Measurements from ENCODE around the gene PALLD.

Gene PALLD

DNA sequence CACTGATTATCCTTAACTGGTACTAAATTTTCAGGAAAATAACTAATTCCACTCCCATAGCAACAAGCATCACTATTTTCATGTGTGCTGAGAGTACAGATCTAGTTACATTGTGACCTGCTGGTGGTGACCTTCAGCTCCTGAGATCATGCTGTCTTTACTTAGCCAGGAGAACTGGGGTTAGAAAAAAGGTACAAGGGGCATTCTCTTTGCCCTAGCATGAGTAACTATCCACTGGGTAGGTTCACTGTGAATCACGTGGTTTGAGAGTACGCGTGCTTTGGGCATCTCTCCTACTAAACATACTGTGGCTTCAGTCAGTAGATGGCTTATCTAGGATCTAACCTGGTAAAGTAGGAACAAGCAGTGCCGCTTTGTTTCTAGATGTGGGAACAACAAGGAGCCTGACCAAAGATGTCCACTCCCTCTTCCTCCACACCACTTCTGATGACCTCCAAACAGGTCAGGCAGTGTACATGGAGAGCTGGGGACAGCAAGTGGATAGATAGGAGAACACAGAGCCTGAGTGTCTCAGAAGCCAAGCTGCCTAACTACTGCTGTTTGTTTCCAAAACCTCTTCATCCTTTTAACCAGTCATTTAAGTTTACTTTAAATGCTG, 423.0 kb downstream of the PALLD start:
- Histone ChIP-seq H3K4me1 (ENCODE audit: control insufficient read depth, insufficient read depth, low read length) (no peaks in the 10 kb centered on the region), H3K36me3 (ENCODE audit: control insufficient read depth, insufficient read depth, low read length, severe bottlenecking) (peaks cover 73% of the 10 kb centered on the region), H3K9ac (ENCODE audit: low read length) (no peak overlapping the region), H3K27me3 (replicated peaks; ENCODE audit: control insufficient read depth, insufficient read depth, low read length) (no peaks in the 10 kb centered on the region), H3K4me3 (ENCODE audit: low read length) (no peak overlapping the region), H3K9me3 (ENCODE audit: control insufficient read depth, low read length) (no peaks in the 10 kb centered on the region)
- no peak for DNase-seq (ENCODE audit: low read depth)

DNA sequence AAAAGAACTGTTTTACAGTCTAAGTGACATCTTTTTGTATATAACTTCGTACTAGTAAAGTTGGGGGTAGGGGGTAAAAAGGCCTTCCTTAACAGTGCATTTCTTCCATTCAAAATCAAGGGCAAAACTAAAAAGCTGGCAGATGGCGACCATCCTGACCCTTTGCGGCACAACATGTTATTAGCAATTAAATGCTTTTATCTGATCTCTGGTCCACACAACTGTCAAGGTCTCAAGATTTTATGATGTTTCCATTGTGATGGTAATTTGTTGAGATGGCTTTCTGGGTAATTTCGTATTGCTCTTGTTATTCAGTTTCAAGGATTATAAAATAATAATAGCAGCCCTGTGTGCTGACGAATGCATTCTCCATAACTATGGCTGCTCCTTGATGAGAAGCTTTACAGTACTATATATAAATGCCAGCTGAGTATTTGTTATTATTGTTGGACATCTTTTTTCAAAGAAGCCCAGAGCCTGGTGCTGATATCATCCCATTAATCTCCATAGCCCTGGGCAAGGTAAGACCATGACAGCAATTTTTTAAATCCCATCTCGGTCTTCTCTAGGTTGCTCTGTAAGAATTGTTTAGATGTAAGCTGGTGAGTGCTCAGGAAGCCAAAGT, 423.7 kb downstream of the PALLD start:
- peaks cover 75% of the 10 kb centered on the region for H3K36me3 ChIP-seq (ENCODE audit: control insufficient read depth, insufficient read depth, low read length, severe bottlenecking)

DNA sequence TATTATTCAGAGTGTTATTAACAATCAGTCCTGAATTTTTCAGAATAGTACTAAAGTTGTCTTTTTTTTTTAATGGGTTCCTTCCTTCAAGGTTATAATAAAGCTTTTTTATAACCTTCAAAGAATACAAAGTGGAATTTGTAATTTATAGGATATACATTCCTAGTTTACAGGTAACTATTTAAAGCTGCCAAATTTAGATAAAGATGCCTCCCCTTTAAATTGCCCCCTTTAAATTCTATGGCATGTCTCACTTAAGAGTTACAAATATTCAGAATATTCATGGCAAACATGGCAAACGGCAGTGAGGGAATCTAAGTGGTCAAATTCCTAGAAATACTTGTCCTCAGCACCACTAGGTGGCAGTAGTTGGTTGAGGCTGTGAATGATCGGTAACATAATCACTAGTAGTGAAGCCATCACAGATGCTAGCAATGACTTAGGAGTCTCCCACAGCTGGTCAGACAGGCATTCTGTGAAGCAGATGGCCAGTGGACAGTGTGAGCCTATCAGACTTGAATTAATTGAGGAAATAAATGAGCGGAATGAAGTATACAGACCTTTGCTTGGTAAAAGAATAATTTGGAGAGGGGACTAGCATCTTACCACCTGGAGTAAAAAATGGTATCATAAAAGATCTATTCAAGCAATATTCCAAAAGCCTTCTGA, 426.8 kb downstream of the PALLD start:
- H3K4me1 ChIP-seq (ENCODE audit: control insufficient read depth, insufficient read depth, low read length), result no peaks in the 10 kb centered on the region
- H3K9ac ChIP-seq (ENCODE audit: low read length), result no peak overlapping the region
- no peaks in the 10 kb centered on the region for H3K9me3 ChIP-seq (ENCODE audit: control insufficient read depth, low read length)
- peaks cover 85% of the 10 kb centered on the region for H3K36me3 ChIP-seq (ENCODE audit: control insufficient read depth, insufficient read depth, low read length, severe bottlenecking)
- H3K4me3 ChIP-seq (ENCODE audit: low read length), result no peak overlapping the region
- no peaks in the 10 kb centered on the region for H3K27me3 ChIP-seq (replicated peaks; ENCODE audit: control insufficient read depth, insufficient read depth, low read length)
- DNase-seq (ENCODE audit: low read depth), result peak; percentile 87

More for the DNA sequence above, 423.7 kb downstream of the PALLD start:
- Histone ChIP-seq H3K9ac (ENCODE audit: low read length) (no peak overlapping the region), H3K27me3 (replicated peaks; ENCODE audit: control insufficient read depth, insufficient read depth, low read length) (no peaks in the 10 kb centered on the region), H3K9me3 (ENCODE audit: control insufficient read depth, low read length) (no peaks in the 10 kb centered on the region), H3K4me3 (ENCODE audit: low read length) (no peak overlapping the region), H3K4me1 (ENCODE audit: control insufficient read depth, insufficient read depth, low read length) (no peaks in the 10 kb centered on the region)
- no peak for DNase-seq (ENCODE audit: low read depth)

DNA sequence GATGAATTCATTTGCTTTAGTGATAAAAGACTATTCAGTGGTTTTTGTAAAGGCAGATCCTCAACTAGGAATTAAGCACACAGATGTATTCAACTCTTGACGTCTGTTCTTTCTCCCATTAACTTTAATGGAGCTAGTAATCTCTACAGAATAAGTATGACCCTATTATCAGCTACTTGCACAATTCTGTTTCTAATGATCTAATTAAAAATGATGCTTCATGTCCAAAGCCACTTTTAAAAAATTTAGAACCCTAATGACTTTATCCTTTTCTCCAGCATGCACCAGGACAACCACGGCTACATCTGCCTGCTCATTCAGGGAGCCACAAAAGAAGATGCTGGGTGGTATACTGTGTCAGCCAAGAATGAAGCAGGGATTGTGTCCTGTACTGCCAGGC, 427.8 kb downstream of the PALLD start:
- Histone ChIP-seq H3K9ac (ENCODE audit: low read length) (no peak overlapping the region), H3K9me3 (ENCODE audit: control insufficient read depth, low read length) (no peaks in the 10 kb centered on the region), H3K4me1 (ENCODE audit: control insufficient read depth, insufficient read depth, low read length) (no peaks in the 10 kb centered on the region), H3K27me3 (replicated peaks; ENCODE audit: control insufficient read depth, insufficient read depth, low read length) (no peaks in the 10 kb centered on the region), H3K4me3 (ENCODE audit: low read length) (no peak overlapping the region), H3K36me3 (ENCODE audit: control insufficient read depth, insufficient read depth, low read length, severe bottlenecking) (peaks cover 89% of the 10 kb centered on the region)
- DNase-seq (ENCODE audit: low read depth), result no peak

DNA sequence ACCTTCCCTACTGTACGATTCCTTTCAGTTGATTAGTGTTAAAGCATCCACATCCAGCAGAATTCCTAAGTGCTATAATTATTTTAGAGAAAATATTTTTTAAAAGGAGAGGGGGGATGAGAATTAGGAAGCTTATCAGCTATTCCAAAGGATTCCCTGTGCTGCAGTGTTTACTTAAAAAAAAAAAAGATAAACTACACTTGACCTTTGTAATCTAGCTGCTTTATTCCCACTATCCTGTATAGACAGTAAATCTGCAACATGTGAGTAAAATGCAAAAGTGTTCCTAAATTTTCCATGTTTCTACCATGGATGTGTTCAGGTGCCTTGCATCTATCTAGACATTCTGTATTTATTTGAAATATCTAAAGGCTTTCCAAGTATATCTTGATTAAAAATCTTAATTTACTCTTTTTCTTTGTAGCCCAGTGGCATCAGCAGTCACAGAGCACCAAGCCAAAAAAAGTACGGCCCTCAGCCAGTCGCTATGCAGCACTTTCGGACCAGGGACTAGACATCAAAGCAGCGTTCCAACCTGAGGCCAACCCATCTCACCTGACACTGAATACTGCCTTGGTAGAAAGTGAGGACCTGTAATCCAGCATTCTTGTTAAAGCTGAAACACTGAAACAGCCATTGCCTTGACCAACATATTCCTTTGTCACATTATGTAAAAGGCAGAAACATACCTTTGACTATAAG, 429.1 kb downstream of the PALLD start:
- H3K9ac ChIP-seq (ENCODE audit: low read length), result no peak overlapping the region
- H3K9me3 ChIP-seq (ENCODE audit: control insufficient read depth, low read length), result no peaks in the 10 kb centered on the region
- no peaks in the 10 kb centered on the region for H3K4me1 ChIP-seq (ENCODE audit: control insufficient read depth, insufficient read depth, low read length)
- H3K27me3 ChIP-seq (replicated peaks; ENCODE audit: control insufficient read depth, insufficient read depth, low read length), result no peaks in the 10 kb centered on the region
- no peak overlapping the region for H3K4me3 ChIP-seq (ENCODE audit: low read length)
- peaks cover 89% of the 10 kb centered on the region for H3K36me3 ChIP-seq (ENCODE audit: control insufficient read depth, insufficient read depth, low read length, severe bottlenecking)
- no peak for DNase-seq (ENCODE audit: low read depth)

DNA sequence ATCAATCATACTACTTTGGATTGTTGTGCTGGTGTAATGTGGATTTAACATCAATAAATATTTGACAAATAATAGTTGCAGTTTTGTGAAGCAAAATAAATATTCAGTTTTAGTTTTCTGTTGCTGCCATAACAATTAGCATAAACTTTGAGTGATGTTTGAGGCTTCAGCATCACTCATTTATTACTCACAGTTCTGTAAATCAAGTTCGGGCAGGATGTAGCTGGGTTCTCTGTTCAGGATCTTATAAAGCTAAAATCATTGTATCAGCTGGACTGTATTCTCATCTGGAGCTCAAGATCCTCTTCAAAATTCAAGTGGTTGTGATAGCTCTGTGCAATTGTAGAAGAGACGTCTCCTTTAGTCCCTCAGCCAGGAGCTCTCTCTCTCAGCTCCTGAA, 431.5 kb downstream of the PALLD start:
- Histone ChIP-seq H3K9ac (ENCODE audit: low read length) (no peak overlapping the region), H3K4me1 (ENCODE audit: control insufficient read depth, insufficient read depth, low read length) (no peaks in the 10 kb centered on the region), H3K27me3 (replicated peaks; ENCODE audit: control insufficient read depth, insufficient read depth, low read length) (no peaks in the 10 kb centered on the region), H3K36me3 (ENCODE audit: control insufficient read depth, insufficient read depth, low read length, severe bottlenecking) (peaks cover 72% of the 10 kb centered on the region), H3K4me3 (ENCODE audit: low read length) (no peak overlapping the region), H3K9me3 (ENCODE audit: control insufficient read depth, low read length) (peaks cover 13% of the 10 kb centered on the region)
- DNase-seq (ENCODE audit: low read depth), result no peak

DNA sequence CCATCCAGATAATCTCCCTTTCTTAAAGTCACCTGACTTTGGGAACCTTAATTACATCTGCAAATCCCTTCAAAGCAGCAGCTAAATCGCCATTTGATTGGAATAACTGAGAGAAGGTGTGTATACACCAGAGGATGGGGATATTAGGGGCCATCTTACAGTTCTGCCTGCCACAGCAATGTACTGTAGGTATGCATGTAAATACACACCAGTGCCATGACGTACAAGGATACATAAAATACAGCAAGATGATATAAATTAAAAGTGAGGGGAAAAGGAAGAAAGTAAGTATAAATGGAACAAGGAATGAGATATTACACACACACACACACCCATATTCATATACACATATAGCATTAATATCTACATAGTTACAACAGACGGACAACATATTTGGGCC, 432.0 kb downstream of the PALLD start:
- Histone ChIP-seq H3K9me3 (ENCODE audit: control insufficient read depth, low read length) (peaks cover 13% of the 10 kb centered on the region), H3K27me3 (replicated peaks; ENCODE audit: control insufficient read depth, insufficient read depth, low read length) (no peaks in the 10 kb centered on the region), H3K4me1 (ENCODE audit: control insufficient read depth, insufficient read depth, low read length) (no peaks in the 10 kb centered on the region), H3K36me3 (ENCODE audit: control insufficient read depth, insufficient read depth, low read length, severe bottlenecking) (peaks cover 72% of the 10 kb centered on the region), H3K9ac (ENCODE audit: low read length) (no peak overlapping the region), H3K4me3 (ENCODE audit: low read length) (no peak overlapping the region)
- no peak for DNase-seq (ENCODE audit: low read depth)

DNA sequence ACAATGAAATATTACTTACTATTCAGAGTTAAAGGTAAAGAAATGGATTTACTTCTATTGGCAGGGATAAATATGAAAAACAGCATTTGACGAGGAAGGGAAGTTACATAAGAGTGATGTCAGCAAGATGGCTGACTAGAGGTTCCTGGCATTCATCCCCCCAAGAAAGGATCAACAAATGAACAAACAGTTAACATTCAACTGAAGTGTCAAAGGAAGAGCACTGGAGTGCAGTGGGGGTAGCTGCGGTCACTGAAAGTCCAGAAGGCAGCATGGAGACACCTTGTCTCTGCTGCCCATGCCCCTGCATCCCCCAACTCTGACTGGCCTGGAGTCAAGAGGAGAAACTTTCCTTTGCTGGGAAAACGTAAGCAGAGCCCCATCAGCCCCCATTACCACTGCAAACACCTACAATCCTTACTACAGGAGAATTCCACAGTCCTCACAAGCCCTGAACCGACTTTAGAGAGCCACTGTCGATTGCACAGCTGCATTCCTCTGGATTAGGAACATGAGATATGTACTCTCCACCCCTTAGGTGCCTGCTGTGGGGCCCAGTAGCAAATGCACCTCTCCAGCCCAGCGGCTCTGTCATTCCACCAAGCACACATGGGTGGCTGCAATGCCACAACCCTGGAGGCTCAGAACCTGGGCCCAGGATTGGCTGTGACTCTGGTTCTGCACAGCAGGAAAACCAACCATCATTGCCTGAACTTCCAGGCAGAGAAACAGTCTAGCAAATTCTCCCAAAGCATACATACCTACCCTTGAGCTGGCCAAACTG, 433.8 kb downstream of the PALLD start:
- Histone ChIP-seq H3K9ac (ENCODE audit: low read length) (no peak overlapping the region), H3K27me3 (replicated peaks; ENCODE audit: control insufficient read depth, insufficient read depth, low read length) (no peaks in the 10 kb centered on the region), H3K4me3 (ENCODE audit: low read length) (no peak overlapping the region), H3K9me3 (ENCODE audit: control insufficient read depth, low read length) (peaks cover 13% of the 10 kb centered on the region), H3K36me3 (ENCODE audit: control insufficient read depth, insufficient read depth, low read length, severe bottlenecking) (peaks cover 54% of the 10 kb centered on the region), H3K4me1 (ENCODE audit: control insufficient read depth, insufficient read depth, low read length) (no peaks in the 10 kb centered on the region)
- no peak for DNase-seq (ENCODE audit: low read depth)

DNA sequence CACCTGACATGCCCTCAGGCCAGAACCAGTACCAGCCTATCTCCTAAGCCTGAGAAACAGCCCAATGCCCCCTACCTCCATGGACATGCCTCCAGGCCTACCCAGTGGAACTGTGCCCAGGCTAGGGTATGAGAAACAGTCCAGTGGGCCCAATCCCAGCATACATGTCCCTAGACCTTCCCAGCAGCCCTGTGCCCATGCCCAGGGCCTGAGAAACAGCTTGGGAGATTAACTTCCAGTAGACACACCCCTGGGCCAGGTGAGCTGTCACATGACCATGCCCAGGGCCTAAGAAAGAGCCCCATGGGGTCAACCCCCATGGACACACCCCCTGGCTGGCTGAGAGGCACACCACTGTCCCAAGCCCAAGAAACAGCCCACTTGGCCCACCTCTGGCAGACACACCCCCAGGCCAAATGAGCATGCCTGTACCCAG, 434.4 kb downstream of the PALLD start:
- no peak for DNase-seq (ENCODE audit: low read depth)
- Histone ChIP-seq H3K36me3 (ENCODE audit: control insufficient read depth, insufficient read depth, low read length, severe bottlenecking) (peaks cover 48% of the 10 kb centered on the region), H3K9me3 (ENCODE audit: control insufficient read depth, low read length) (peaks cover 13% of the 10 kb centered on the region), H3K4me1 (ENCODE audit: control insufficient read depth, insufficient read depth, low read length) (no peaks in the 10 kb centered on the region), H3K9ac (ENCODE audit: low read length) (no peak overlapping the region), H3K27me3 (replicated peaks; ENCODE audit: control insufficient read depth, insufficient read depth, low read length) (no peaks in the 10 kb centered on the region), H3K4me3 (ENCODE audit: low read length) (no peak overlapping the region)

DNA sequence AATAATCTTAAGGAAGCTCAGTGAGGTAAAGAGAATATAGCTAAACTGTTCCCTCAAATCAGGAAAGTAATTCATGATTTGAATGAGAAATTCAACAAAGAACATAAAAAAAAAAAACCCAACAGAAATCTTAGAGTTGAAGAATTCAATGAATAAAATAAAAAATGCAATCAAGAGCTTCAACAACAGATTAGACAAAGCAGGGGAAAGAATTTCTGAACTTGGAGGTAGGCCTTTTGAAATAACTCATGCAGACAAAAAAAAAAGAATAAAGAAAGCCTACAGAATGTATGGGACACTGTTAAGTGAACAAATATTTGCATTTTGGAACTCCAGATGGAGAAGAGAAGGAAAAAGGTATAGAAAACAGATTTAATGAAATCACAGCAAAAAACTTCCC, 435.3 kb downstream of the PALLD start:
- Histone ChIP-seq H3K9ac (ENCODE audit: low read length) (no peak overlapping the region), H3K4me3 (ENCODE audit: low read length) (no peak overlapping the region), H3K36me3 (ENCODE audit: control insufficient read depth, insufficient read depth, low read length, severe bottlenecking) (peaks cover 39% of the 10 kb centered on the region), H3K27me3 (replicated peaks; ENCODE audit: control insufficient read depth, insufficient read depth, low read length) (no peaks in the 10 kb centered on the region), H3K4me1 (ENCODE audit: control insufficient read depth, insufficient read depth, low read length) (no peaks in the 10 kb centered on the region), H3K9me3 (ENCODE audit: control insufficient read depth, low read length) (peaks cover 18% of the 10 kb centered on the region)
- DNase-seq (ENCODE audit: low read depth), result no peak

DNA sequence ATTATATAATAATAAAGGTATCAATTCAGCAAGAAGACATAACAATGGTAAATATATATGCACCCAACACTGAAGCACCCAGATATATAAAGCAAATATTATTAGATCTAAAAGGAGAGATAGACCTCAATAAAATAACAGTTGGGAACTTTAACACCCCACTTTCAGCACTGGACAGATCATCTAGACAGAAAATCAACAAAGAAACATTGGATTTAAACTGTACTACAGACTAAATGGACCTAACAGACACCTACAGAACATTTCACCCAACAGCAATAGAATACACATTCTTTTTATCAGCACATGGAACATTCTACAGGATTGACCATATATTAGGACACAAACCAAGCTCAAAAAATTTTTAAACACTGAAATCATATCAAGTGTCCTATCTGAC, 436.6 kb downstream of the PALLD start:
- no peaks in the 10 kb centered on the region for H3K4me1 ChIP-seq (ENCODE audit: control insufficient read depth, insufficient read depth, low read length)
- no peaks in the 10 kb centered on the region for H3K27me3 ChIP-seq (replicated peaks; ENCODE audit: control insufficient read depth, insufficient read depth, low read length)
- peaks cover 26% of the 10 kb centered on the region for H3K36me3 ChIP-seq (ENCODE audit: control insufficient read depth, insufficient read depth, low read length, severe bottlenecking)
- H3K9ac ChIP-seq (ENCODE audit: low read length), result no peak overlapping the region
- H3K9me3 ChIP-seq (ENCODE audit: control insufficient read depth, low read length), result peaks cover 20% of the 10 kb centered on the region
- no peak overlapping the region for H3K4me3 ChIP-seq (ENCODE audit: low read length)
- DNase-seq (ENCODE audit: low read depth), result no peak

Measured in adipocyte (in vitro differentiated cells).